ENCODE results near the gene TXNRD2. TPM values are rescaled to one million over a fixed set of nuclear protein-coding genes. Genes with fewer than 3 reads are reported as not detected.

The TXNRD2 gene
- total RNA-seq, 4 donors from 2014 or later, result 8.4 to 33.2 (median 15.7) TPM

- Histone ChIP-seq H3K4me1 (peaks cover 36% of the 10 kb centered on the region), H3K36me3 (no peaks in the 10 kb centered on the region), H3K27ac (peak overlapping the region; percentile 36), H3K27me3 (no peaks in the 10 kb centered on the region), H3K9me3 (no peaks in the 10 kb centered on the region), H3K4me3 (no peak overlapping the region)
- 25% methylated on average over 16 of the region's 27 CpGs for WGBS
- no peak for TF ChIP-seq POLR2A (IDR thresholded peaks at IDR 0.05)
- peak in 2 of 3 donors; percentile 21 to 72 for TF ChIP-seq POLR2AphosphoS5 (IDR thresholded peaks at IDR 0.05)
- DNase-seq (ENCODE audit: low spot score in 2 of 2), result peak; percentile 81 to 84
These were observed 60.6 kb downstream of the TXNRD2 start for GRCh38 chr22:19880786-19881569.

DNA sequence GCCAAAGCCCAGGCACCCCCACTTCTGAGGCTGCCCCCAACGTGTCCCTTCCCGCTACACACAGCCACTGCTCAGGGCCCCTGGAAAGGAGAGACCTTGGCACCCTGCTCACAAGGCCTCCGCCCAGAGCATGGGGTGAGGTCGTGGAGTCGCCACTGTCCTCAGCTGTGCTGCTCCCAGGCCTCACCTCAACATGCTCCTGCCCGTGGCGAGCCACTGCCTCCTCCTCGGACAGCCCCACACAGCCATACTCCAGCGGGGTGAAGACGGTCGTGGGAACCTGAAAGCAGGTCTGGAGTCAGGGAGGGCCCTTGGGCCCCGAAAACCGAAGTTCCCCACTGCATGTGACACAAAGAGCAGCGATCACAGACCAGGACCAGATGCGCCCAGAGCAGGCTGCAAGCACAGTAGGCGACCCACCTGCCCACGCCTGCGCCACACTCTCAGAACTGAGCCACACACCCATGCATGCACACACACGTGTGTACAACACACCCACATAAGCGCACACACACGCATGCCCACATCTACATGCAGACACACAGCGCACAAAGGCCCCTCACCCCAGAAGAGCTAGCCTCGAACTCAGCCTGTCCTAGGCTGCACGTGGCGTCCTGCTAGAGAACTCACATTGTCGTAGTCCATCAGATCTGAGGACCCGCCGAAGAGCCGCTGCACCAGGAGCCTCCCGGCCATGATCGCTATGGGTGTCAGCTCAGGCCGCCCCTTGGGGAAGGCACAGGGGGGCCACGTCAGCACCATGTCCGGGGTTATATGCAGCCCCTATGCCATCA lies 61.4 kb downstream of the TXNRD2 start:
- WGBS, result 77% methylated on average over 12 of the region's 34 CpGs
- peak overlapping the region; percentile 28 for H3K27ac ChIP-seq

GRCh38 chr22:19879643-19879991 lies 62.0 kb downstream of the TXNRD2 start:
- 62% methylated on average over 3 of the region's 4 CpGs for WGBS
- no peaks in the 10 kb centered on the region for H3K36me3 ChIP-seq

More for the DNA sequence above, 61.4 kb downstream of the TXNRD2 start:
- H3K9me3 ChIP-seq, result no peaks in the 10 kb centered on the region
- no peaks in the 10 kb centered on the region for H3K36me3 ChIP-seq
- H3K4me1 ChIP-seq, result peaks cover 36% of the 10 kb centered on the region
- H3K27me3 ChIP-seq, result no peaks in the 10 kb centered on the region
- peak; percentile 46 to 74 for DNase-seq (ENCODE audit: low spot score in 2 of 2)
- no peak for TF ChIP-seq POLR2A (IDR thresholded peaks at IDR 0.05)
- no peak for TF ChIP-seq POLR2AphosphoS5 (IDR thresholded peaks at IDR 0.05)
- TF ChIP-seq, protein P1, sequence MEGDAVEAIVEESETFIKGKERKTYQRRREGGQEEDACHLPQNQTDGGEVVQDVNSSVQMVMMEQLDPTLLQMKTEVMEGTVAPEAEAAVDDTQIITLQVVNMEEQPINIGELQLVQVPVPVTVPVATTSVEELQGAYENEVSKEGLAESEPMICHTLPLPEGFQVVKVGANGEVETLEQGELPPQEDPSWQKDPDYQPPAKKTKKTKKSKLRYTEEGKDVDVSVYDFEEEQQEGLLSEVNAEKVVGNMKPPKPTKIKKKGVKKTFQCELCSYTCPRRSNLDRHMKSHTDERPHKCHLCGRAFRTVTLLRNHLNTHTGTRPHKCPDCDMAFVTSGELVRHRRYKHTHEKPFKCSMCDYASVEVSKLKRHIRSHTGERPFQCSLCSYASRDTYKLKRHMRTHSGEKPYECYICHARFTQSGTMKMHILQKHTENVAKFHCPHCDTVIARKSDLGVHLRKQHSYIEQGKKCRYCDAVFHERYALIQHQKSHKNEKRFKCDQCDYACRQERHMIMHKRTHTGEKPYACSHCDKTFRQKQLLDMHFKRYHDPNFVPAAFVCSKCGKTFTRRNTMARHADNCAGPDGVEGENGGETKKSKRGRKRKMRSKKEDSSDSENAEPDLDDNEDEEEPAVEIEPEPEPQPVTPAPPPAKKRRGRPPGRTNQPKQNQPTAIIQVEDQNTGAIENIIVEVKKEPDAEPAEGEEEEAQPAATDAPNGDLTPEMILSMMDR (IDR thresholded peaks at IDR 0.05), result no peak
- no peak for TF ChIP-seq EP300 (IDR thresholded peaks at IDR 0.05)
- H3K4me3 ChIP-seq, result no peak overlapping the region

DNA sequence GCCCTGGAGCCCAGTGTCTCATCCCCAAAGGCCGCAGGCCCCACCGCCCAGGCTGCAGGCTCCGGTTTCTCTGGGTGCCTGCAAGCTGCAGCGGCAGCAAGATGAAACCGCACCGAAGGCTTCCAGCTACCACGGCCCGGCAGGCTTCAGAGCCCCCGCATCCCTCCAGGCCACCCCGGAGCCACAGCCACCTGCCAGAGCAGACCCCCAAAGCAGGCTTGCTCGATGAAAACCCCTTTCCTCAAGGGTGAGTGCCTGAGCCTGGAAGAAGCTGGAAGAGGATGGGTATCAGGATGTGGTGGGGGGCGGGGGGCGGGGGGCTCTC lies 62.4 kb downstream of the TXNRD2 start:
- TF ChIP-seq, protein P1 (IDR thresholded peaks at IDR 0.05), result no peak
- no peak for TF ChIP-seq POLR2AphosphoS5 (IDR thresholded peaks at IDR 0.05)
- TF ChIP-seq POLR2A (IDR thresholded peaks at IDR 0.05), result no peak
- no peak for TF ChIP-seq EP300 (IDR thresholded peaks at IDR 0.05)
- H3K9me3 ChIP-seq, result no peaks in the 10 kb centered on the region
- no peak overlapping the region for H3K27ac ChIP-seq
- DNase-seq (ENCODE audit: low spot score in 2 of 2), result peak; percentile 49 to 69
- 74% methylated on average over 13 of the region's 13 CpGs for WGBS
- no peaks in the 10 kb centered on the region for H3K27me3 ChIP-seq
- H3K4me3 ChIP-seq, result no peak overlapping the region
- peaks cover 40% of the 10 kb centered on the region for H3K4me1 ChIP-seq
- H3K36me3 ChIP-seq, result no peaks in the 10 kb centered on the region

More at GRCh38 chr22:19879643-19879991, 62.0 kb downstream of the TXNRD2 start:
- no peak overlapping the region for H3K4me3 ChIP-seq
- no peak overlapping the region for H3K27ac ChIP-seq
- DNase-seq (ENCODE audit: low spot score in 2 of 2), result peak; percentile 53 to 56
- H3K27me3 ChIP-seq, result no peaks in the 10 kb centered on the region
- TF ChIP-seq POLR2AphosphoS5 (IDR thresholded peaks at IDR 0.05) (no peak), EP300 (IDR thresholded peaks at IDR 0.05) (no peak), POLR2A (IDR thresholded peaks at IDR 0.05) (no peak)
- TF ChIP-seq, protein P1 (IDR thresholded peaks at IDR 0.05), result no peak
- peaks cover 36% of the 10 kb centered on the region for H3K4me1 ChIP-seq
- no peaks in the 10 kb centered on the region for H3K9me3 ChIP-seq

GRCh38 chr22:19878461-19879245 lies 63.0 kb downstream of the TXNRD2 start:
- 83% methylated on average over 13 of the region's 16 CpGs for WGBS
- TF ChIP-seq POLR2A (IDR thresholded peaks at IDR 0.05) (no peak), POLR2AphosphoS5 (IDR thresholded peaks at IDR 0.05) (no peak)
- TF ChIP-seq, protein P1 (IDR thresholded peaks at IDR 0.05), result no peak
- Histone ChIP-seq H3K27ac (no peak overlapping the region), H3K4me1 (peaks cover 45% of the 10 kb centered on the region), H3K9me3 (no peaks in the 10 kb centered on the region), H3K27me3 (no peaks in the 10 kb centered on the region), H3K4me3 (no peak overlapping the region), H3K36me3 (no peaks in the 10 kb centered on the region)
- peak; percentile 56 to 64 for DNase-seq (ENCODE audit: low spot score in 2 of 2)
